ENCODE measurements around the gene P2RY2.
A peak's percentile ranks its signal among the peaks of the same experiment; 100 is the strongest.

The P2RY2 gene

GRCh38 chr11:73233692-73234470 is 15.8 kb downstream of the P2RY2 start:
- TF ChIP-seq, protein P1, sequence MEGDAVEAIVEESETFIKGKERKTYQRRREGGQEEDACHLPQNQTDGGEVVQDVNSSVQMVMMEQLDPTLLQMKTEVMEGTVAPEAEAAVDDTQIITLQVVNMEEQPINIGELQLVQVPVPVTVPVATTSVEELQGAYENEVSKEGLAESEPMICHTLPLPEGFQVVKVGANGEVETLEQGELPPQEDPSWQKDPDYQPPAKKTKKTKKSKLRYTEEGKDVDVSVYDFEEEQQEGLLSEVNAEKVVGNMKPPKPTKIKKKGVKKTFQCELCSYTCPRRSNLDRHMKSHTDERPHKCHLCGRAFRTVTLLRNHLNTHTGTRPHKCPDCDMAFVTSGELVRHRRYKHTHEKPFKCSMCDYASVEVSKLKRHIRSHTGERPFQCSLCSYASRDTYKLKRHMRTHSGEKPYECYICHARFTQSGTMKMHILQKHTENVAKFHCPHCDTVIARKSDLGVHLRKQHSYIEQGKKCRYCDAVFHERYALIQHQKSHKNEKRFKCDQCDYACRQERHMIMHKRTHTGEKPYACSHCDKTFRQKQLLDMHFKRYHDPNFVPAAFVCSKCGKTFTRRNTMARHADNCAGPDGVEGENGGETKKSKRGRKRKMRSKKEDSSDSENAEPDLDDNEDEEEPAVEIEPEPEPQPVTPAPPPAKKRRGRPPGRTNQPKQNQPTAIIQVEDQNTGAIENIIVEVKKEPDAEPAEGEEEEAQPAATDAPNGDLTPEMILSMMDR (IDR thresholded peaks at IDR 0.05; ENCODE audit: control insufficient read depth, insufficient read depth, low read depth, low read length, missing control alignments) = no peak
- no peak overlapping the region for H3K4me3 ChIP-seq (ENCODE audit: control insufficient read depth, low read depth, low read length)
- no peak for DNase-seq (ENCODE audit: low read depth)

DNA sequence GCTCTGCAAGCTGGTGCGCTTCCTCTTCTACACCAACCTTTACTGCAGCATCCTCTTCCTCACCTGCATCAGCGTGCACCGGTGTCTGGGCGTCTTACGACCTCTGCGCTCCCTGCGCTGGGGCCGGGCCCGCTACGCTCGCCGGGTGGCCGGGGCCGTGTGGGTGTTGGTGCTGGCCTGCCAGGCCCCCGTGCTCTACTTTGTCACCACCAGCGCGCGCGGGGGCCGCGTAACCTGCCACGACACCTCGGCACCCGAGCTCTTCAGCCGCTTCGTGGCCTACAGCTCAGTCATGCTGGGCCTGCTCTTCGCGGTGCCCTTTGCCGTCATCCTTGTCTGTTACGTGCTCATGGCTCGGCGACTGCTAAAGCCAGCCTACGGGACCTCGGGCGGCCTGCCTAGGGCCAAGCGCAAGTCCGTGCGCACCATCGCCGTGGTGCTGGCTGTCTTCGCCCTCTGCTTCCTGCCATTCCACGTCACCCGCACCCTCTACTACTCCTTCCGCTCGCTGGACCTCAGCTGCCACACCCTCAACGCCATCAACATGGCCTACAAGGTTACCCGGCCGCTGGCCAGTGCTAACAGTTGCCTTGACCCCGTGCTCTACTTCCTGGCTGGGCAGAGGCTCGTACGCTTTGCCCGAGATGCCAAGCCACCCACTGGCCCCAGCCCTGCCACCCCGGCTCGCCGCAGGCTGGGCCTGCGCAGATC is 16.5 kb downstream of the P2RY2 start:
- TF ChIP-seq, protein P1 (IDR thresholded peaks at IDR 0.05; ENCODE audit: control insufficient read depth, insufficient read depth, low read depth, low read length, missing control alignments) = no peak
- no peak overlapping the region for H3K4me3 ChIP-seq (ENCODE audit: control insufficient read depth, low read depth, low read length)
- DNase-seq (ENCODE audit: low read depth) = no peak

GRCh38 chr11:73235236-73235786 is 17.2 kb downstream of the P2RY2 start:
- TF ChIP-seq, protein P1 (IDR thresholded peaks at IDR 0.05; ENCODE audit: control insufficient read depth, insufficient read depth, low read depth, low read length, missing control alignments) = no peak
- no peak overlapping the region for H3K4me3 ChIP-seq (ENCODE audit: control insufficient read depth, low read depth, low read length)
- no peak for DNase-seq (ENCODE audit: low read depth)

DNA sequence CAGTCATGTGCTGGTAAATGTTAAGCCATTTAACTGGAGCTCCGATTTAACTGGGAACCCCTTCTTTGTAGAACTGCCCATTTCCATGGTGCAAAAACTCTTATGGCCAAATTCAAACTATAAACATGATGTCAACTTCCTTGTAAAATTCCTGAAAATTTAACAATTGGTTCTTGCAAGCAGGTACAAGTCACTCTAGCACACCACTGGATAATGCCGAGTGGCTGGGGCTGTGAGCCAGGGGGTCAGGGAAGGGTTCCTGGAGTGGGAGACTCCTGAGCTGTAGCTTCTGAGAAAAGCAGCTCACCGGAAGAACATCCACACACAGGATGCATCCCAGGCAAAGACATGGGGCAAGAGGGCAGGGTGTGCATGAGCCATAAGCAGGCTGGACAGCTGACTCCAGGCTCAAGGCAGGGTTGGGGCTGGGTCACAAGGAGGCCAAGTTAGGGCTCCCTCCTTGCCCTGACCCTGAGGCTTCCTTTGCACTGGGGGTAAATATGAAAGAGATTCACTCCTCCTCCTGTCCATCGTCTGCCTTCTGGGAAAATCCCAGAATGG is 18.2 kb downstream of the P2RY2 start:
- no peak overlapping the region for H3K4me3 ChIP-seq (ENCODE audit: control insufficient read depth, low read depth, low read length)
- DNase-seq (ENCODE audit: low read depth) = no peak
- TF ChIP-seq, protein P1 (IDR thresholded peaks at IDR 0.05; ENCODE audit: control insufficient read depth, insufficient read depth, low read depth, low read length, missing control alignments) = no peak

GRCh38 chr11:73236854-73237253 is 18.8 kb downstream of the P2RY2 start:
- no peak overlapping the region for H3K4me3 ChIP-seq (ENCODE audit: control insufficient read depth, low read depth, low read length)
- no peak for DNase-seq (ENCODE audit: low read depth)
- TF ChIP-seq, protein P1 (IDR thresholded peaks at IDR 0.05; ENCODE audit: control insufficient read depth, insufficient read depth, low read depth, low read length, missing control alignments) = peak; percentile 64

DNA sequence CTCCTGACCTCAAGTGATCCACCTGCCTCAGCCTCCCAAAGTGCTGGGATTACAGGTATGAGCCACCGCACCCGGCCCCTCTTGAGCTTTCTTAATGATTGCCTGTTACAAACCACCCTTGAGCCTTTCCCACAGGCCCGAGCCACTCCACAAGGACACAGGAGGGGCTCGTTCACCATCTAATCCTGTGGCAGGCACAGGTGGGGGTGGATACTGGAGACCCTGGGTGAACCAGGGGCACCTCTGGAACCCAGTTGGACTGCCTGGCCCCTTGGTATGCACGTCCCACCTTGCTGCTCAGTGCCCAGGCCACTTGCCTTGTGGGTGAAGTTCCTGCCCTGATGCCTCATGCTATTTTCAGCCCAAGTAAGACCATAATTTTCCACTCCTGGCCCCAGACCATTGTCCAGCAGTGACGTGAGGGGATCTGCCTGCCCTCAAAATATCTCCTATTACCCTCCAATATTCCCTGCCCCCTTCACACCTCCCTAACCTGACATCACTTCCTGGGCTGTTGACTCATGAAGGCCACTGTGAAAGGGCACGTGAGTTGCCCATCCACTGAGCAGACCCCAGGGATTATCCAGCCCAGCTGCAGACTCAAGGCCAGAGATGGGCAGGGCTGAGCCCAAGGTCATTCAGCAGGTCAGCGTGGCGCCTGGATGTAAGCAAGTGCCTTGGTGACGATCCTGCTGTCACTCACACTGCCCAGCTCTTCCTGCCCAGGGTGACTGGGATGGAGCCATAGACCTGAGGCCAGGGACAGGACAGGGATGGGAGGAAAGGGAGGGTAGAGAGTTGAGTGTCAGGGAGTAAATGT is 19.6 kb downstream of the P2RY2 start:
- TF ChIP-seq, protein P1 (IDR thresholded peaks at IDR 0.05; ENCODE audit: control insufficient read depth, insufficient read depth, low read depth, low read length, missing control alignments) = no peak
- no peak overlapping the region for H3K4me3 ChIP-seq (ENCODE audit: control insufficient read depth, low read depth, low read length)
- no peak for DNase-seq (ENCODE audit: low read depth)

All from AG09309 (cell line).